Putamen (tissue), 1 donor: ENCODE data around the gene SH3BP4.

Experiments used
- DNase-seq: peaks from one replicate; pipeline ENCODE4 v3.0.0-alpha.2; 2016; ENCODE audit warnings: low spot score

The SH3BP4 gene

GRCh38 chr2:234951664-234952269 lies at the start of gene SH3BP4:
SH3BP4 (plus strand) TSS chr2:234952017; CDS start chr2:235035003, 82,986 bp downstream.
- peak; percentile 88 for DNase-seq

- no peak for DNase-seq
Measured at GRCh38 chr2:234904785-234905184, 47.0 kb upstream of the SH3BP4 start.

GRCh38 chr2:234905547-234906265 lies 46.1 kb upstream of the SH3BP4 start:
- no peak for DNase-seq

GRCh38 chr2:234910186-234910679 lies 41.6 kb upstream of the SH3BP4 start:
- DNase-seq, result no peak

- no peak for DNase-seq
Measured at GRCh38 chr2:234911271-234911670, 40.5 kb upstream of the SH3BP4 start.

GRCh38 chr2:234912437-234912836 lies 39.4 kb upstream of the SH3BP4 start:
- no peak for DNase-seq

GRCh38 chr2:234913208-234913626 lies 38.6 kb upstream of the SH3BP4 start:
- DNase-seq, result no peak

- peak; percentile 83 for DNase-seq
Measured at GRCh38 chr2:234914371-234915154, 37.3 kb upstream of the SH3BP4 start.

- no peak for DNase-seq
Measured at GRCh38 chr2:234916674-234917073, 35.1 kb upstream of the SH3BP4 start.

GRCh38 chr2:234917211-234917975 lies 34.4 kb upstream of the SH3BP4 start:
- DNase-seq, result peak; percentile 57

- no peak for DNase-seq
Measured at GRCh38 chr2:234919711-234920110, 32.1 kb upstream of the SH3BP4 start.

GRCh38 chr2:234920836-234921235 lies 31.0 kb upstream of the SH3BP4 start:
- no peak for DNase-seq

- DNase-seq, result no peak
Measured at GRCh38 chr2:234929002-234929401, 22.8 kb upstream of the SH3BP4 start.

GRCh38 chr2:234930397-234930796 lies 21.4 kb upstream of the SH3BP4 start:
- no peak for DNase-seq

GRCh38 chr2:234931371-234931770 lies 20.4 kb upstream of the SH3BP4 start:
- DNase-seq, result no peak

- no peak for DNase-seq
Measured at GRCh38 chr2:234932591-234933168, 19.1 kb upstream of the SH3BP4 start.

- no peak for DNase-seq
Measured at GRCh38 chr2:234935311-234935710, 16.5 kb upstream of the SH3BP4 start.

GRCh38 chr2:234939576-234939975 lies 12.2 kb upstream of the SH3BP4 start:
- DNase-seq, result no peak

- DNase-seq, result peak; percentile 25
Measured at GRCh38 chr2:234939996-234940395, 11.8 kb upstream of the SH3BP4 start.

GRCh38 chr2:234940527-234940926 lies 11.3 kb upstream of the SH3BP4 start:
- DNase-seq, result no peak

- no peak for DNase-seq
Measured at GRCh38 chr2:234945339-234945873, 6.4 kb upstream of the SH3BP4 start.
